ENCODE results near the gene ERF. TPM values are rescaled to one million over a fixed set of nuclear protein-coding genes. Genes with fewer than 3 reads are reported as not detected.

Gene ERF
- total RNA-seq, 2 experiments from 2014 or later, result 26.7 to 33.5 TPM

DNA sequence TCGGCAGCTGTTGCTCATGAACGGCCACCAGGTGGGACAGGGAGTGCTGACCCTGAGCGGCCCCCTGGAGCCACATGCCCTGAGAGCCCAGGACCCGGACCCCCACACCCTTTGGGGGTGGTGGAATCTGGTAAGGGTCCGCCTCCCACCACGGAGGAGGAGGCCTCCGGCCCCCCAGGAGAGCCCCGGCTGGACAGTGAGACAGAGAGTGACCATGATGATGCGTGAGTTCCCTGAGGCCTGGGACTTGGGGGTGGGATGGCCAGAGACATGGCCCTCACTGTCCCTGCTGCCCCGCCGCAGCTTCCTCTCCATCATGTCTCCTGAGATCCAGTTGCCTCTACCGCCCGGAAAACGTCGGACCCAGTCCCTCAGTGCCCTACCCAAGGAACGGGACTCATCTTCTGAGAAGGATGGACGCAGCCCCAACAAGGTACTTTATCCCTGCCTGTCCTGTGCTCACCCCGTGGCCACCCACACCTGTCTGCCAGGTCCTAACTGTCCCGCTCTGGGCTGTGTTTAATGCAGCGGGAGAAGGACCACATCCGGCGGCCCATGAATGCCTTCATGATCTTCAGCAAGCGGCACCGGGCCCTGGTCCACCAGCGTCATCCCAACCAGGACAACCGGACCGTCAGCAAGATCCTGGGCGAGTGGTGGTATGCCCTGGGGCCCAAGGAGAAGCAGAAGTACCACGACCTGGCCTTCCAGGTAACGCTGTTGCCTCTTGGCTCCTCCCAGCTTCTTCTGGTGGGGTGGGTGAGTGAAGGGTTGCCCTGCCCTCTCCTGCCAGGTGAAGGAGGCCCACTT lies 32.3 kb upstream of the ERF start:
- peaks cover 34% of the 10 kb centered on the region for H3K4me1 ChIP-seq (ENCODE audit: insufficient read depth, low read length, poor library complexity, severe bottlenecking)
- peaks cover 56% of the 10 kb centered on the region for H3K36me3 ChIP-seq (ENCODE audit: insufficient read depth, low read length)
- no peak for DNase-seq (ENCODE audit: low spot score)
- H3K9me3 ChIP-seq (ENCODE audit: low read length), result no peaks in the 10 kb centered on the region
- BruUV-seq (replicated peaks), result TSS peak; percentile 53
- peaks cover 17% of the 10 kb centered on the region for H3K79me2 ChIP-seq (ENCODE audit: insufficient read depth, low read depth, low read length)
- H3K4me3 ChIP-seq (ENCODE audit: low read depth, low read length, poor library complexity, severe bottlenecking), result no peak overlapping the region
- intact Hi-C loops (cut with micrococcal nuclease; ENCODE audit: unreplicated experiment), result loop anchor here (10.0 kb wide), 1 partner anchor 422 kb away; the partner anchor contains the start of gene RPS19
- ChIA-PET CTCF (ENCODE audit: unreplicated experiment) (no interaction called here), POLR2A (no interaction called here)
- no peak overlapping the region for H2AFZ ChIP-seq (ENCODE audit: low read length)
- peaks cover 10% of the 10 kb centered on the region; the same call in 1 of the 2 replicates for H4K20me1 ChIP-seq (ENCODE audit: insufficient read depth, low read length)
- H3K4me2 ChIP-seq (ENCODE audit: low read length), result peak overlapping the region; percentile 93; the same call in 1 of the 2 replicates
- peak overlapping the region; percentile 70 for H3K27ac ChIP-seq (ENCODE audit: low read depth, low read length, poor library complexity, severe bottlenecking)
- no peaks in the 10 kb centered on the region for H3K9me2 ChIP-seq (ENCODE audit: insufficient read depth, low read length)
- no peak for TF ChIP-seq EZH2phosphoT487 (IDR thresholded peaks at IDR 0.05; ENCODE audit: borderline replicate concordance, low read depth, low read length)
- TF ChIP-seq, protein P1, sequence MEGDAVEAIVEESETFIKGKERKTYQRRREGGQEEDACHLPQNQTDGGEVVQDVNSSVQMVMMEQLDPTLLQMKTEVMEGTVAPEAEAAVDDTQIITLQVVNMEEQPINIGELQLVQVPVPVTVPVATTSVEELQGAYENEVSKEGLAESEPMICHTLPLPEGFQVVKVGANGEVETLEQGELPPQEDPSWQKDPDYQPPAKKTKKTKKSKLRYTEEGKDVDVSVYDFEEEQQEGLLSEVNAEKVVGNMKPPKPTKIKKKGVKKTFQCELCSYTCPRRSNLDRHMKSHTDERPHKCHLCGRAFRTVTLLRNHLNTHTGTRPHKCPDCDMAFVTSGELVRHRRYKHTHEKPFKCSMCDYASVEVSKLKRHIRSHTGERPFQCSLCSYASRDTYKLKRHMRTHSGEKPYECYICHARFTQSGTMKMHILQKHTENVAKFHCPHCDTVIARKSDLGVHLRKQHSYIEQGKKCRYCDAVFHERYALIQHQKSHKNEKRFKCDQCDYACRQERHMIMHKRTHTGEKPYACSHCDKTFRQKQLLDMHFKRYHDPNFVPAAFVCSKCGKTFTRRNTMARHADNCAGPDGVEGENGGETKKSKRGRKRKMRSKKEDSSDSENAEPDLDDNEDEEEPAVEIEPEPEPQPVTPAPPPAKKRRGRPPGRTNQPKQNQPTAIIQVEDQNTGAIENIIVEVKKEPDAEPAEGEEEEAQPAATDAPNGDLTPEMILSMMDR (conservative IDR thresholded peaks at IDR 0.05; ENCODE audit: low read length), result no peak

DNA sequence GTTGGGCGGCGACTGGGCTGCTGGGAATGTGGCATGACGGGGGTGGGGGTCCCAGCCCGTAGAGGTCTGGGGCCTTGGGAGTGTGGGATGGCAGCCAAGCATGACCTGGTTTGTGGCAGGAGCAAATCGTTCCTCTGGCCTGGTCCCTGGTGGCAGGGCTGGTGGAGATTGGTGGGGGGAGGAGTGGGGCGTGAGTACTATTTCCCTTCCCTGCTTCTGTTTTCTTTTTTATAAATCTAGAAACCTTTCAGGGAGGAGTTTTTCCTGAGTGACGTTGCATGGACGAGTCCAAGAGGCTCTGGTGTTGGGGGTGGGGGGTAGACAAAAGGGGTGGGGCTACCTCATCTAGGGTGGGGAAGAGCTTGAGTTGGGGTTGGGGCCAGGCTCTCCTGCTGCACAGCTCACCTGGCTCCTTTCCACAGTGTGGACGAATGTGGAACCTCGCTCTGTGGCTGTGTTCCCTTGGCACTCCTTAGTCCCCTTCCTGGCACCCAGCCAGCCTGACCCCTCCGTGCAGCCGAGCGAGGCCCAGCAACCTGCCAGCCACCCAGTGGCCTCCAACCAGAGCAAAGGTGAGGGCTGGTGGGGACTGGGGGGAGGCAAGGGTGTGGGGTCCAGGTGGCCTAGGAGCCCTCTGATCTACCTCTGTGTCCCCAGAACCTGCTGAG lies 31.6 kb upstream of the ERF start:
- H4K20me1 ChIP-seq (ENCODE audit: insufficient read depth, low read length), result peaks cover 10% of the 10 kb centered on the region; the same call in 1 of the 2 replicates

More for the DNA sequence above, 31.6 kb upstream of the ERF start:
- TF ChIP-seq, protein P1 (conservative IDR thresholded peaks at IDR 0.05; ENCODE audit: low read length), result no peak
- no peak for TF ChIP-seq EZH2phosphoT487 (IDR thresholded peaks at IDR 0.05; ENCODE audit: borderline replicate concordance, low read depth, low read length)
- Histone ChIP-seq H3K4me3 (ENCODE audit: low read depth, low read length, poor library complexity, severe bottlenecking) (peak overlapping the region; percentile 89), H3K79me2 (ENCODE audit: insufficient read depth, low read depth, low read length) (peaks cover 17% of the 10 kb centered on the region), H3K4me2 (ENCODE audit: low read length) (peak overlapping the region; percentile 93), H3K27ac (ENCODE audit: low read depth, low read length, poor library complexity, severe bottlenecking) (peak overlapping the region; percentile 70), H3K9me3 (ENCODE audit: low read length) (no peaks in the 10 kb centered on the region), H3K4me1 (ENCODE audit: insufficient read depth, low read length, poor library complexity, severe bottlenecking) (peaks cover 41% of the 10 kb centered on the region), H3K9me2 (ENCODE audit: insufficient read depth, low read length) (no peaks in the 10 kb centered on the region), H2AFZ (ENCODE audit: low read length) (no peak overlapping the region), H3K36me3 (ENCODE audit: insufficient read depth, low read length) (peaks cover 49% of the 10 kb centered on the region)
- DNase-seq (ENCODE audit: low spot score), result peak; percentile 79
- ChIA-PET POLR2A (no interaction called here), CTCF (ENCODE audit: unreplicated experiment) (no interaction called here)
- BruUV-seq (replicated peaks), result no TSS peak
- intact Hi-C loops (cut with micrococcal nuclease; ENCODE audit: unreplicated experiment), result loop anchor here (1.0 to 10.0 kb wide), 2 partner anchors 16 to 422 kb away; partner anchors contain the start of genes PAFAH1B3, PRR19 and RPS19
